ENCODE results near the gene PAQR4.

The PAQR4 gene

GRCh38 chr16:2959206-2959605 lies 9.9 kb upstream of the PAQR4 start:
- Histone ChIP-seq H3K27ac (ENCODE audit: insufficient read depth in 1 of 2, low read depth in 1 of 2, low read length in 2 of 2, poor library complexity in 1 of 2, severe bottlenecking in 2 of 2) (no peak overlapping the region), H3K9me3 (ENCODE audit: control extremely low read depth in 1 of 5, control insufficient read depth in 4 of 5, insufficient read depth in 2 of 5, low read depth in 1 of 5, low read length in 4 of 5) (no peaks in the 10 kb centered on the region), H3K36me3 (ENCODE audit: control insufficient read depth in 4 of 4, insufficient read depth in 4 of 4, low read length in 3 of 4) (no peaks in the 10 kb centered on the region), H3K27me3 (replicated peaks in 2 of 5; ENCODE audit: control insufficient read depth in 4 of 5, insufficient read depth in 5 of 5, low read length in 4 of 5) (peaks cover 0 to 27% (median 16%) of the 10 kb centered on the region in 5 experiments), H3K4me3 (ENCODE audit: control insufficient read depth in 1 of 7, extremely low read depth in 1 of 7, insufficient read depth in 4 of 7, low read depth in 2 of 7, low read length in 6 of 7) (no peak overlapping the region), H3K4me1 (ENCODE audit: control extremely low read depth in 1 of 4, control insufficient read depth in 4 of 4, insufficient read depth in 4 of 4, low read length in 3 of 4) (peaks cover 0 to 45% (median 39%) of the 10 kb centered on the region in 4 experiments)
- ChIA-PET POLR2A (no interaction called here), CTCF (interaction anchor here (0.8 to 1.9 kb wide), 6 partner anchors 11 to 120 kb away, joined by 3 to 6 read pairs (median 4); no protein-coding TSS in a partner anchor)
- 96% methylated on average over 9 of the region's 10 CpGs for WGBS (ENCODE audit: insufficient coverage)
- DNase-seq, result no peak

- no peak overlapping the region for H3K4me3 ChIP-seq (ENCODE audit: control insufficient read depth in 1 of 7, extremely low read depth in 1 of 7, insufficient read depth in 4 of 7, low read depth in 2 of 7, low read length in 6 of 7)
- DNase-seq, result no peak
- no peak overlapping the region for H3K27ac ChIP-seq (ENCODE audit: insufficient read depth in 1 of 2, low read depth in 1 of 2, low read length in 2 of 2, poor library complexity in 1 of 2, severe bottlenecking in 2 of 2)
- ChIA-PET CTCF (interaction anchor here (0.7 to 1.9 kb wide), 7 partner anchors 10 to 1337 kb away, joined by 3 to 6 read pairs (median 3); no protein-coding TSS in a partner anchor), POLR2A (no interaction called here)
- H3K4me1 ChIP-seq (ENCODE audit: control extremely low read depth in 1 of 4, control insufficient read depth in 4 of 4, insufficient read depth in 4 of 4, low read length in 3 of 4), result peaks cover 0 to 46% (median 39%) of the 10 kb centered on the region in 4 experiments
- peaks cover 0 to 38% (median 18%) of the 10 kb centered on the region in 5 experiments for H3K27me3 ChIP-seq (replicated peaks in 2 of 5; ENCODE audit: control insufficient read depth in 4 of 5, insufficient read depth in 5 of 5, low read length in 4 of 5)
- WGBS (ENCODE audit: insufficient coverage), result 89% methylated on average over 14 of the region's 17 CpGs
- no peaks in the 10 kb centered on the region for H3K9me3 ChIP-seq (ENCODE audit: control extremely low read depth in 1 of 5, control insufficient read depth in 4 of 5, insufficient read depth in 2 of 5, low read depth in 1 of 5, low read length in 4 of 5)
- H3K36me3 ChIP-seq (ENCODE audit: control insufficient read depth in 4 of 4, insufficient read depth in 4 of 4, low read length in 3 of 4), result no peaks in the 10 kb centered on the region
Observed at GRCh38 chr16:2960183-2961010, 8.8 kb upstream of the PAQR4 start.

- peaks cover 0 to 58% (median 24%) of the 10 kb centered on the region in 5 experiments for H3K27me3 ChIP-seq (replicated peaks in 2 of 5; ENCODE audit: control insufficient read depth in 4 of 5, insufficient read depth in 5 of 5, low read length in 4 of 5)
- H3K4me3 ChIP-seq (ENCODE audit: control insufficient read depth in 1 of 7, extremely low read depth in 1 of 7, insufficient read depth in 4 of 7, low read depth in 2 of 7, low read length in 6 of 7), result no peak overlapping the region
- DNase-seq, result no peak
- ChIA-PET CTCF (interaction anchor here (1.1 to 2.8 kb wide), 6 partner anchors 10 to 35 kb away, joined by 3 to 13 read pairs (median 4); no protein-coding TSS in a partner anchor), POLR2A (no interaction called here)
- H3K4me1 ChIP-seq (ENCODE audit: control extremely low read depth in 1 of 4, control insufficient read depth in 4 of 4, insufficient read depth in 4 of 4, low read length in 3 of 4), result peaks cover 0 to 46% (median 35%) of the 10 kb centered on the region in 4 experiments
- H3K36me3 ChIP-seq (ENCODE audit: control insufficient read depth in 4 of 4, insufficient read depth in 4 of 4, low read length in 3 of 4), result no peaks in the 10 kb centered on the region
- WGBS (ENCODE audit: insufficient coverage), result 38% methylated on average over 20 of the region's 28 CpGs
- H3K27ac ChIP-seq (ENCODE audit: insufficient read depth in 1 of 2, low read depth in 1 of 2, low read length in 2 of 2, poor library complexity in 1 of 2, severe bottlenecking in 2 of 2), result no peak overlapping the region
- H3K9me3 ChIP-seq (ENCODE audit: control extremely low read depth in 1 of 5, control insufficient read depth in 4 of 5, insufficient read depth in 2 of 5, low read depth in 1 of 5, low read length in 4 of 5), result no peaks in the 10 kb centered on the region
Observed at GRCh38 chr16:2962334-2963073, 6.6 kb upstream of the PAQR4 start.

GRCh38 chr16:2963074-2963722 lies 6.0 kb upstream of the PAQR4 start:
- peak overlapping the region in 4 of 7 experiments; percentile 42 to 66 (median 58) for H3K4me3 ChIP-seq (ENCODE audit: control insufficient read depth in 1 of 7, extremely low read depth in 1 of 7, insufficient read depth in 4 of 7, low read depth in 2 of 7, low read length in 6 of 7)
- H3K9me3 ChIP-seq (ENCODE audit: control extremely low read depth in 1 of 5, control insufficient read depth in 4 of 5, insufficient read depth in 2 of 5, low read depth in 1 of 5, low read length in 4 of 5), result no peaks in the 10 kb centered on the region
- WGBS (ENCODE audit: insufficient coverage), result 2% methylated on average over 22 of the region's 40 CpGs
- ChIA-PET POLR2A (no interaction called here), CTCF (interaction anchor here (1.1 to 2.8 kb wide), 3 partner anchors 10 to 36 kb away, joined by 4 to 13 read pairs (median 8); no protein-coding TSS in a partner anchor)
- H3K36me3 ChIP-seq (ENCODE audit: control insufficient read depth in 4 of 4, insufficient read depth in 4 of 4, low read length in 3 of 4), result no peaks in the 10 kb centered on the region
- H3K4me1 ChIP-seq (ENCODE audit: control extremely low read depth in 1 of 4, control insufficient read depth in 4 of 4, insufficient read depth in 4 of 4, low read length in 3 of 4), result peaks cover 0 to 52% (median 38%) of the 10 kb centered on the region in 4 experiments
- peaks cover 0 to 65% (median 30%) of the 10 kb centered on the region in 5 experiments for H3K27me3 ChIP-seq (replicated peaks in 2 of 5; ENCODE audit: control insufficient read depth in 4 of 5, insufficient read depth in 5 of 5, low read length in 4 of 5)
- no peak overlapping the region for H3K27ac ChIP-seq (ENCODE audit: insufficient read depth in 1 of 2, low read depth in 1 of 2, low read length in 2 of 2, poor library complexity in 1 of 2, severe bottlenecking in 2 of 2)
- peak in 2 of 3 donors; percentile 47 to 52 for DNase-seq

- ChIA-PET POLR2A (no interaction called here), CTCF (interaction anchor here (2.8 kb wide), 1 partner anchor 9 kb away, joined by 13 read pairs; no protein-coding TSS in a partner anchor)
- Histone ChIP-seq H3K27ac (ENCODE audit: insufficient read depth in 1 of 2, low read depth in 1 of 2, low read length in 2 of 2, poor library complexity in 1 of 2, severe bottlenecking in 2 of 2) (no peak within 1 kb of the TSS), H3K27me3 (replicated peaks in 2 of 5; ENCODE audit: control insufficient read depth in 4 of 5, insufficient read depth in 5 of 5, low read length in 4 of 5) (peaks cover 0 to 71% (median 31%) of the 10 kb centered on the region in 5 experiments), H3K36me3 (ENCODE audit: control insufficient read depth in 4 of 4, insufficient read depth in 4 of 4, low read length in 3 of 4) (no peaks in the 10 kb centered on the region), H3K9me3 (ENCODE audit: control extremely low read depth in 1 of 5, control insufficient read depth in 4 of 5, insufficient read depth in 2 of 5, low read depth in 1 of 5, low read length in 4 of 5) (no peaks in the 10 kb centered on the region), H3K4me1 (ENCODE audit: control extremely low read depth in 1 of 4, control insufficient read depth in 4 of 4, insufficient read depth in 4 of 4, low read length in 3 of 4) (peaks cover 0 to 59% (median 44%) of the 10 kb centered on the region in 4 experiments), H3K4me3 (ENCODE audit: control insufficient read depth in 1 of 7, extremely low read depth in 1 of 7, insufficient read depth in 4 of 7, low read depth in 2 of 7, low read length in 6 of 7) (peak within 1 kb of the TSS in 6 of 7 experiments; percentile 42 to 66 (median 54))
- no peak for DNase-seq
- 0% methylated on average over 47 of the region's 60 CpGs for WGBS (ENCODE audit: insufficient coverage)
Observed at GRCh38 chr16:2963723-2964474, 5.2 kb upstream of the PAQR4 start, which contains the start of gene KREMEN2. Gene KREMEN2, plus strand, starts transcription at chr16:2964275. Its CDS starts 246 bp downstream, at chr16:2964521.
